CD8-positive, alpha-beta memory T cell (primary cell): ENCODE measurements around the gene FAM219A. TPM values are rescaled to one million over a fixed set of nuclear protein-coding genes. Genes with fewer than 3 reads are reported as not detected.

Experiments
- CTCF ChIA-PET: fragments of 350-600 bp; sonication (Branson Sonifier 250); formaldehyde crosslinking; loops from one replicate; lab custom pipeline; 2021; ENCODE audit warnings: antibody characterized with exemption; lab: Charles Lee
- POLR2A ChIA-PET: fragments of 350-600 bp; sonication (Branson Sonifier 250); formaldehyde crosslinking; loops from one replicate; lab custom pipeline; 2021; ENCODE audit warnings: antibody characterized with exemption; lab: Charles Lee
- DNase-seq, 5 donors: peaks; one replicate each; pipeline versions ENCODE4 v3.0.0 to v3.0.0-alpha.2; 2020 to 2022; ENCODE audit warnings: mixed read lengths in 1 of 5
- H3K27ac ChIP-seq: one replicate; pipeline ENCODE4 v1.7.0; 2013; ENCODE audit warnings: low read depth, mild to moderate bottlenecking, low read length, moderate library complexity
- H3K27me3 ChIP-seq: 2 replicates; pipeline ENCODE4 v1.7.0; 2013; ENCODE audit warnings: low read length, mild to moderate bottlenecking; ENCODE audit not compliant: insufficient read depth, poor library complexity, severe bottlenecking
- H3K36me3 ChIP-seq: 2 replicates; pipeline ENCODE4 v1.7.0; 2013; ENCODE audit warnings: mild to moderate bottlenecking, low read length, moderate library complexity; ENCODE audit not compliant: insufficient read depth
- H3K4me1 ChIP-seq: 2 replicates; pipeline ENCODE4 v1.7.0; 2013; ENCODE audit warnings: mild to moderate bottlenecking, low read length, moderate library complexity; ENCODE audit not compliant: insufficient read depth
- H3K4me3 ChIP-seq: 2 replicates; pipeline ENCODE4 v1.7.0; 2013; ENCODE audit warnings: mild to moderate bottlenecking, low read length
- H3K9me3 ChIP-seq: 2 replicates; pipeline ENCODE4 v1.7.0; 2013; ENCODE audit warnings: mild to moderate bottlenecking, low read length
- H3K27ac Mint-ChIP-seq, 8 donors: one replicate each; pipeline ENCODE4 v1.8.0; 2020 to 2021; ENCODE audit warnings: mixed read lengths in 8 of 8, mild to moderate bottlenecking in 6 of 8, inconsistent platforms in 3 of 8, moderate library complexity in 3 of 8
- H3K27me3 Mint-ChIP-seq, 2 donors: one replicate each; pipeline ENCODE4 v1.8.0; 2020 to 2021; ENCODE audit warnings: mixed read lengths in 2 of 2, mild to moderate bottlenecking in 1 of 2, moderate library complexity in 1 of 2
- H3K36me3 Mint-ChIP-seq, 3 donors: one replicate each; pipeline ENCODE4 v1.8.0; 2020 to 2021; ENCODE audit warnings: mixed read lengths in 3 of 3, inconsistent platforms in 1 of 3, mild to moderate bottlenecking in 1 of 3
- H3K4me1 Mint-ChIP-seq, 3 donors: one replicate each; pipeline ENCODE4 v1.8.0; 2020 to 2021; ENCODE audit warnings: mixed read lengths in 3 of 3, inconsistent platforms in 1 of 3, mild to moderate bottlenecking in 1 of 3
- H3K4me3 Mint-ChIP-seq, 7 donors: one replicate each; pipeline ENCODE4 v1.8.0; 2020 to 2021; ENCODE audit warnings: mixed read lengths in 7 of 7, mild to moderate bottlenecking in 6 of 7, moderate library complexity in 4 of 7, inconsistent platforms in 2 of 7
- H3K9me3 Mint-ChIP-seq, 5 donors: one replicate each; pipeline ENCODE4 v1.8.0; 2020 to 2022; ENCODE audit warnings: mixed read lengths in 5 of 5, mild to moderate bottlenecking in 3 of 5, moderate library complexity in 2 of 5, inconsistent platforms in 1 of 5
- polyA plus RNA-seq: library from polyadenylated mRNA; unstranded; fragments of 300-500 nt; fragmentation: Illumina TruSeq; gene quantifications from one replicate; pipeline ENCODE4 v1.2.3, GENCODE V29; 2021
- total RNA-seq, 2 experiments: library from RNA; stranded (reverse); gene quantifications; one replicate each; pipeline ENCODE4 v1.2.3, GENCODE V29; 2021

The FAM219A gene
- total and polyA plus RNA-seq, 3 experiments from 2014 or later: 1.7 to 10.5 (median 9.4) TPM

DNA sequence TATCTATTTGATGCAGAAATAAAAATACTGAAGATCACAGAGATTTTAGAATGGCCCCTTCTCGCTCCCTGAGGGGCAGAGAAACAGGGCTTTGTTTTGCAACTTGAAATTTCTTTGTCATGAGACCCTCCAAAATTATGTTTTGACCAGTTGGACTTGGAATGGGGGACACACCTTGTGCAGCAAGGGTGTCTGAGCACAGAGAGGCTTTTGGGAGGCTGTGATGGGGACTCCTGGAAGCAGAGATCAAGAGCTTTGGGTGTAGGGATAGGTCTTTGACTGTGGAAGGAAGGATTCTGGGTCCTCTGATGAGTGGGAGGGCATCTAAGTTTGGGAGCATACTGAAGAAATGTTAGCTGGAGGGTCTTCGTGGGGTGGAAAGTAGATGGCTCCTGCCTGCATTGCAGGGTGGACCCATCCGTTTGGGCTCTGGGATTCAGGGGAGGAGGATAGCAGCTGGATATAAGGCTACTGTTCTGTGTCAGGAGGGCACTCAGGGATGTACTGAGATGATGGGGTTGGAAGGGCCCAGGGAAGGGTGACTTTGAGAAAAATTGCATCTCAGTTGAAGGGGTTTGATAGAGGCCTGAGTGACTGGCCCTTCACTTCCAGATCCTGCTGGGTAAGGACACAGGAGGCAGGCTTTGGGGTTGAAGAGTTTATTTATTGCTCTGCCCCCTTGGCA is 79.9 kb downstream of the FAM219A start:
- H3K4me1 Mint-ChIP-seq: peaks cover 37 to 56% (median 43%) of the 10 kb centered on the region in 3 donors
- peak overlapping the region in 5 of 8 donors; percentile 13 to 87 (median 41) for H3K27ac Mint-ChIP-seq
- ChIA-PET POLR2A (interaction anchor here (0.6 kb wide), 2 partner anchors 46 to 115 kb away, joined by 3 read pairs; no protein-coding TSS in a partner anchor), CTCF (interaction anchor here (0.7 to 9.8 kb wide), 12 partner anchors 16 to 259 kb away, joined by 3 to 73 read pairs (median 4); partner anchors contain the start of genes RPP25L and SIGMAR1)
- no peaks in the 10 kb centered on the region for H3K36me3 Mint-ChIP-seq
- no peaks in the 10 kb centered on the region for H3K27me3 Mint-ChIP-seq
- H3K36me3 ChIP-seq: no peaks in the 10 kb centered on the region
- no peak for DNase-seq
- no peak overlapping the region for H3K27ac ChIP-seq
- peaks cover 38% of the 10 kb centered on the region for H3K4me1 ChIP-seq
- H3K4me3 ChIP-seq: no peak overlapping the region
- H3K9me3 ChIP-seq: no peaks in the 10 kb centered on the region
- peak overlapping the region in 6 of 7 donors; percentile 44 to 78 (median 46) for H3K4me3 Mint-ChIP-seq
- H3K27me3 ChIP-seq: no peaks in the 10 kb centered on the region
- no peaks in the 10 kb centered on the region for H3K9me3 Mint-ChIP-seq

DNA sequence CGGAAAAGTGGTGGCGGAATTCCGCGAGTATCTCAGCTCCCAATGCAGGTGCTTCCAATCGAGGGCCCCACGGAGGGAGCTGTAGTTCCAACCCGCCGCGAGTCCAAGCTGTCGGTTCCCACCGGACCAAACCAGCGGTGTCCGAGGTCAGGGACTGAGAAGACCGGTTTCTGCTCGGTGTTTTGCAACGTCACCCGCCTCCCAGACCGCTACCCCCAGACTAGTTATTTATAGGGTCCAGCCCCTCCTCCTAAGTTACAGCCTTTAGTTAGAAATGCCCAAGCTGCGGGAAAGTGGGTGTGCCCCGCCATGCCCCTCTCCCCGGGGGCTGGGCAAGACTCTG is 81.0 kb downstream of the FAM219A start:
- ChIA-PET POLR2A (interaction anchor here (0.5 to 1.1 kb wide), 3 partner anchors 81 to 329 kb away, joined by 3 to 4 read pairs (median 3); partner anchors contain the start of genes DNAI1 and FAM219A), CTCF (interaction anchor here (1.0 to 9.8 kb wide), 7 partner anchors 27 to 260 kb away, joined by 3 to 73 read pairs (median 4); partner anchors contain the start of gene SIGMAR1)
- Mint-ChIP-seq H3K36me3 (peaks cover 0 to 3% (median 0%) of the 10 kb centered on the region in 3 donors), H3K27me3 (no peaks in the 10 kb centered on the region), H3K4me3 (peak overlapping the region; percentile 81 to 96 (median 94)), H3K27ac (peak overlapping the region in 5 of 8 donors; percentile 54 to 96 (median 94)), H3K4me1 (peaks cover 37 to 56% (median 43%) of the 10 kb centered on the region in 3 donors), H3K9me3 (no peaks in the 10 kb centered on the region)
- H3K36me3 ChIP-seq: no peaks in the 10 kb centered on the region
- no peak overlapping the region for H3K27ac ChIP-seq
- peaks cover 38% of the 10 kb centered on the region for H3K4me1 ChIP-seq
- H3K9me3 ChIP-seq: no peaks in the 10 kb centered on the region
- DNase-seq: no peak
- peak overlapping the region; percentile 74 for H3K4me3 ChIP-seq
- no peaks in the 10 kb centered on the region for H3K27me3 ChIP-seq

DNA sequence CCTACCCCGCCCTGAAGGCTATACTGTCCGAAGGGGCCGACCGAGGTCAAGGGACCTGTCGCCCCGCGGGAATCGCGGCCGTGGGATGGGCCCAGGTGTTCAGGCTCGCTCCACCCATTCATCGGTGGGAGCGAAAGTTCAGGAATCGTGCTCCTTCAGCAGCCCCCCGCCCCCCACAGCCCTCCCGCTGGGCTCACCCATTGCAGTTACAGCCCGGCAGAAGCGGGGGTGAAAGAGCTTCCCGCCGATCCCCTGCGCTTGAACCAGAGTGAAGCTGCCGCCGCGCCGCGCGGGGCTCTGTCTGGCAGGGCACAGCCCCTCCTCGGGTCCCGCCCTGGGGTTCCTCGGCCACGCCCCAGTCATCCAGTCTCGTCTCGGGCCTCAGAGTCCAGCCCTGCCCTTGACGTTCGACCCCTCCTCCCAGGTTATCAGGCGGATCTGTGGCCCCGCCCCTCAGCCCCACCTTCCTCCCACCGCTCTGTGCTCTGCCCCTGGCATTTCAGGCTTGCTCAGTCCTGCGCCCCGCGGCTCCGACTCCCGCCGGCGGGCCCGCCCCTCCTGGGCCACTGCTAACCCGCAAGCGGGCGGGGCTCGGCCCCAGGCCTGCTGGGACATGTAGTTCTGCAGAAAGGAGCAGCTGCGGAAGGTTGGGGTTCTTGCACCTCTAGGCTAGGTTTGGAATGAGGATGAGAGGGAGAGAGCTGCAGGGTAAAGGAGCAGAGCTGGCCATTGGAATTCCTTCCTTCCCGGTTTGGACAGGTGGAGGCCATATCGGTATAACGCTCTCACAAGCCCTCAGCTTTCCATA is 81.6 kb downstream of the FAM219A start, which contains the start of gene MYORG:
MYORG (minus strand) TSS at position 303 of the 808 bp plus-strand sequence. CDS start 3,955 bp downstream, outside the sequence.
- H3K27ac ChIP-seq: peak within 1 kb of the TSS; percentile 64
- POLR2A ChIA-PET: interaction anchor here (0.5 to 1.4 kb wide), 5 partner anchors 47 to 329 kb away, joined by 3 to 5 read pairs (median 3); partner anchors contain the start of genes DNAI1 and FAM219A

DNA sequence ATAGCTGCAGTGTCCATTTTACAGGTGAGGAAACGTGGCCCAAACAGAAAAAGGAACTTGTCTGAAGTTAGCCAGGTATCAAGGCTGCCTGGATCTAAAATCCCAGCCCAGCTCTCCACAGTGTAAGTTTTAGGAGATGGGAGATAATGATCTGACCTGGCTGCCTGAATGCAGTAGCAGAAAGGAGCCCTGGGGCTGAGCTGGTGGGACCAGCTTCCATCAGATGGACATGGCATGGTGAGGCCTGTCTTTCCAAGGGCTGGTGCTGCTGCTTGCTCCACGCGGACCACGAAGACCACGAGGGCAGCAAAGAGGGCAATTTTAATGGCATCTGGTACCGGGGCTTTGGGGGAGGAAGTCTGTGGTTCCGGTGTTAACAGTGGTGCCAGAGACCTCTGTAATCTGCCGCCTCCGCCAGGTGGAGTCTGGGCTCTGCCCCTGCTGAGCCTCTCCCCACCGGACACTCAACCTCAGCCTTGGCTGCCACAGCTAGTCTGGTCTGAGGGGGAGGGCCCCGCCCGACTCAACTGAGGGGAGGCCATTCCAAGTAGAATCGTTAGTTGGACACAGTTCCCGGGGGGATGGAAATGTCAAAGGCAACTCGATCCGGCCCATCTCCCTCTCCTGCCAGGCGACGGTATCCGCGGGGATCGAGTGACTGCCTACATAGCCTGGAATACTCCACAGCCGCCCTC is 82.3 kb downstream of the FAM219A start:
- CTCF ChIA-PET: interaction anchor here (0.9 to 9.8 kb wide), 6 partner anchors 28 to 124 kb away, joined by 3 to 73 read pairs (median 3); no protein-coding TSS in a partner anchor
- POLR2A ChIA-PET: interaction anchor here (0.7 to 1.4 kb wide), 2 partner anchors 46 to 49 kb away, joined by 3 read pairs; no protein-coding TSS in a partner anchor
- no peaks in the 10 kb centered on the region for H3K9me3 ChIP-seq
- DNase-seq: peak; percentile 40 to 76 (median 57)
- H3K4me3 ChIP-seq: peak overlapping the region; percentile 74
- peaks cover 0 to 3% (median 0%) of the 10 kb centered on the region in 3 donors for H3K36me3 Mint-ChIP-seq
- H3K4me1 Mint-ChIP-seq: peaks cover 31 to 48% (median 37%) of the 10 kb centered on the region in 3 donors
- no peaks in the 10 kb centered on the region for H3K36me3 ChIP-seq
- H3K27me3 Mint-ChIP-seq: no peaks in the 10 kb centered on the region
- H3K27ac ChIP-seq: peak overlapping the region; percentile 64
- no peaks in the 10 kb centered on the region for H3K9me3 Mint-ChIP-seq
- H3K27ac Mint-ChIP-seq: peak overlapping the region; percentile 84 to 96 (median 95)
- H3K4me1 ChIP-seq: peaks cover 35% of the 10 kb centered on the region
- H3K4me3 Mint-ChIP-seq: peak overlapping the region; percentile 81 to 96 (median 94)
- no peaks in the 10 kb centered on the region for H3K27me3 ChIP-seq

More for the DNA sequence above, 81.6 kb downstream of the FAM219A start, which contains the start of gene MYORG:
- Mint-ChIP-seq H3K27ac (peak within 1 kb of the TSS; percentile 84 to 96 (median 95)), H3K4me1 (peaks cover 37 to 56% (median 43%) of the 10 kb centered on the region in 3 donors), H3K9me3 (no peaks in the 10 kb centered on the region), H3K4me3 (peak within 1 kb of the TSS; percentile 81 to 96 (median 94)), H3K27me3 (no peaks in the 10 kb centered on the region), H3K36me3 (peaks cover 0 to 3% (median 0%) of the 10 kb centered on the region in 3 donors)
- Histone ChIP-seq H3K4me3 (peak within 1 kb of the TSS; percentile 74), H3K4me1 (peaks cover 38% of the 10 kb centered on the region), H3K36me3 (no peaks in the 10 kb centered on the region), H3K9me3 (no peaks in the 10 kb centered on the region), H3K27me3 (no peaks in the 10 kb centered on the region)
- peak; percentile 94 to 98 (median 96) for DNase-seq
- CTCF ChIA-PET: interaction anchor here (1.0 to 9.8 kb wide), 8 partner anchors 27 to 261 kb away, joined by 3 to 73 read pairs (median 4); partner anchors contain the start of gene SIGMAR1

DNA sequence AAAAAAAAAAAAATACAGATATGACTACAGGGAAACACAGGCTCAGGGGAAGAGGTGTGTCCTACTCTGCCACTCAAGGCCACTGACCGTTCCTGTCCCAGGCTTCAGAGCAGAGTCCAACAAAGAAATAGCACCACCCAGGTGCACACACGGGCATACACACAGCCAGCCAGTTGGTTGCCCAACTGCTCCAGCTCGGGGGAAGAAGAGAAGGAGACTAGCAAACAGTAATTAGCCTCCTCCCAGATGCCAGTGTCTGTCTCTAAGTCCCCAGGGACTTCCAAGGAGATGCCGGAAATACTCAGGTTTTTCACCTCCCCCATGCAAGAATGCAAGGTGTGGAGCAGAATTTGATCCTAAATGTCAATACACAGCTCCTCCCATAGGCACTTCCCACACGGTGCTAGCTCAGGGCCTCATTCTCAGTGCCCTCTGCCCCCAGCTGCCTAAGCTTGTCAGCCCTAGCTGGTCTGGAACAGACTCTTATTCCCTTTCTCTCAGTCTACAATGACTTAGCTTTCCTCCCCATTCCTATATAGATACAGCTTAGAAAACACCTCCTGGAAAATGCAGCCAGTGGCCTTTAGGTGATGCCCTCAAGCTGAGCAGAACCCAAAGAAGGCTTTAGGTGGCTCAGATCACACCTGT is 83.3 kb downstream of the FAM219A start:
- POLR2A ChIA-PET: interaction anchor here (1.4 kb wide), 1 partner anchor 45 kb away, joined by 3 read pairs; no protein-coding TSS in a partner anchor
- H3K27ac ChIP-seq: no peak overlapping the region
- no peaks in the 10 kb centered on the region for H3K36me3 ChIP-seq
- Mint-ChIP-seq H3K27ac (peak overlapping the region; percentile 34 to 96 (median 89)), H3K27me3 (no peaks in the 10 kb centered on the region), H3K4me1 (peaks cover 24 to 38% (median 28%) of the 10 kb centered on the region in 3 donors), H3K9me3 (no peaks in the 10 kb centered on the region), H3K4me3 (peak overlapping the region; percentile 81 to 96 (median 94)), H3K36me3 (peaks cover 0 to 3% (median 0%) of the 10 kb centered on the region in 3 donors)
- CTCF ChIA-PET: interaction anchor here (0.7 to 9.8 kb wide), 7 partner anchors 27 to 561 kb away, joined by 3 to 73 read pairs (median 3); no protein-coding TSS in a partner anchor
- no peak for DNase-seq
- no peaks in the 10 kb centered on the region for H3K27me3 ChIP-seq
- peaks cover 27% of the 10 kb centered on the region for H3K4me1 ChIP-seq
- H3K9me3 ChIP-seq: no peaks in the 10 kb centered on the region
- no peak overlapping the region for H3K4me3 ChIP-seq

DNA sequence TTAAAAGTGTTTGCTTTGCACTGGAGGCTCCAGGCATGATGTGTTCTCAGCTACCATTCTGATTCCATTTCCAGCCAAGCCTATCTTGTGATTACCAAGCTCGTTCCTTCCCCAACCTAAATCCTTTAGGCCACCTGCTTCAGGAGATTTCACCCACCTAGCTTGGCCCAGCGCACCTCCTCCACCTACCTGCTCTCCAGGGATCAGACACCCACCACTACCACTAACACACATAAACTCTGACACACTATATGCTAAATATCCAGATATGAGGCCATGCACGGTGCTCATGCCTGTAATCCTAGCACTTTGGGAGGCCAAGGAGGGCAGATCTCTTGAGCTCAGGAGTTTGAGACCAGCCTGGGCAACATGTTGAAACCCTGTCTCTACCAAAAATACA is 84.0 kb downstream of the FAM219A start:
- POLR2A ChIA-PET: no interaction called here
- H3K4me1 Mint-ChIP-seq: peaks cover 19 to 31% (median 21%) of the 10 kb centered on the region in 3 donors
- H3K27ac ChIP-seq: no peak overlapping the region
- CTCF ChIA-PET: interaction anchor here (0.9 to 9.8 kb wide), 2 partner anchors 41 to 560 kb away, joined by 3 to 73 read pairs; no protein-coding TSS in a partner anchor
- H3K9me3 ChIP-seq: no peaks in the 10 kb centered on the region
- H3K4me3 ChIP-seq: no peak overlapping the region
- H3K27me3 Mint-ChIP-seq: no peaks in the 10 kb centered on the region
- peaks cover 0 to 3% (median 1%) of the 10 kb centered on the region in 3 donors for H3K36me3 Mint-ChIP-seq
- no peaks in the 10 kb centered on the region for H3K36me3 ChIP-seq
- peaks cover 20% of the 10 kb centered on the region for H3K4me1 ChIP-seq
- DNase-seq: no peak
- H3K9me3 Mint-ChIP-seq: no peaks in the 10 kb centered on the region
- peak overlapping the region in 3 of 8 donors; percentile 7 to 11 (median 11) for H3K27ac Mint-ChIP-seq
- peak overlapping the region in 2 of 7 donors; percentile 10 to 38 for H3K4me3 Mint-ChIP-seq
- no peaks in the 10 kb centered on the region for H3K27me3 ChIP-seq
